NCI-H187 treated with DMSO at 0.1 percent for 48 hours (cell line): Measurements from ENCODE around the gene TRPM3.
A peak's percentile ranks its signal among the peaks of the same experiment; 100 is the strongest.

ENCODE experiments used
- DNase-seq: peaks from one replicate; lab custom pipeline; 2025; lab: John Stamatoyannopoulos, UW

Gene TRPM3

GRCh38 chr9:70609011-70609410, 512.4 kb downstream of the TRPM3 start:
- DNase-seq: no peak

GRCh38 chr9:70607926-70608325, 513.5 kb downstream of the TRPM3 start:
- DNase-seq: no peak

- no peak for DNase-seq
These were observed 514.1 kb downstream of the TRPM3 start for GRCh38 chr9:70607329-70607728.

GRCh38 chr9:70603020-70603411, 518.4 kb downstream of the TRPM3 start:
- no peak for DNase-seq

- DNase-seq: peak; percentile 6
These were observed 519.0 kb downstream of the TRPM3 start for GRCh38 chr9:70602321-70603019.

- peak; percentile 38 for DNase-seq
These were observed 520.1 kb downstream of the TRPM3 start for GRCh38 chr9:70601000-70601951.

GRCh38 chr9:70600506-70600905, 520.9 kb downstream of the TRPM3 start:
- no peak for DNase-seq

- DNase-seq: no peak
These were observed 523.5 kb downstream of the TRPM3 start for GRCh38 chr9:70597886-70598285.

- DNase-seq: no peak
These were observed 526.2 kb downstream of the TRPM3 start for GRCh38 chr9:70595211-70595610.

GRCh38 chr9:70594386-70594944, 527.0 kb downstream of the TRPM3 start:
- no peak for DNase-seq

GRCh38 chr9:70593241-70593640, 528.2 kb downstream of the TRPM3 start:
- DNase-seq: no peak

GRCh38 chr9:70590315-70590677, 531.1 kb downstream of the TRPM3 start:
- DNase-seq: no peak

GRCh38 chr9:70589571-70590314, 531.7 kb downstream of the TRPM3 start:
- DNase-seq: no peak

- no peak for DNase-seq
These were observed 532.4 kb downstream of the TRPM3 start for GRCh38 chr9:70588999-70589398.

- no peak for DNase-seq
These were observed 533.0 kb downstream of the TRPM3 start for GRCh38 chr9:70588381-70588780.

GRCh38 chr9:70587201-70587600, 534.2 kb downstream of the TRPM3 start:
- no peak for DNase-seq

GRCh38 chr9:70586476-70586875, 534.9 kb downstream of the TRPM3 start:
- no peak for DNase-seq

GRCh38 chr9:70581955-70582350, 539.5 kb downstream of the TRPM3 start:
- DNase-seq: no peak

GRCh38 chr9:70581214-70581954, 540.0 kb downstream of the TRPM3 start:
- DNase-seq: no peak

GRCh38 chr9:70580606-70581195, 540.7 kb downstream of the TRPM3 start:
- DNase-seq: no peak

- no peak for DNase-seq
These were observed 541.7 kb downstream of the TRPM3 start for GRCh38 chr9:70579686-70580085.
